Ishikawa (cell line): ENCODE results near the gene PDE4D.

Experiments used
- CEBPB ChIP-seq: IDR thresholded peaks from 2 replicates; pipeline ENCODE4 v1.6.1; 2012
- CREB1 ChIP-seq: IDR thresholded peaks from 2 replicates; pipeline ENCODE4 v1.6.1; 2012; ENCODE audit warnings: low read depth

DNA sequence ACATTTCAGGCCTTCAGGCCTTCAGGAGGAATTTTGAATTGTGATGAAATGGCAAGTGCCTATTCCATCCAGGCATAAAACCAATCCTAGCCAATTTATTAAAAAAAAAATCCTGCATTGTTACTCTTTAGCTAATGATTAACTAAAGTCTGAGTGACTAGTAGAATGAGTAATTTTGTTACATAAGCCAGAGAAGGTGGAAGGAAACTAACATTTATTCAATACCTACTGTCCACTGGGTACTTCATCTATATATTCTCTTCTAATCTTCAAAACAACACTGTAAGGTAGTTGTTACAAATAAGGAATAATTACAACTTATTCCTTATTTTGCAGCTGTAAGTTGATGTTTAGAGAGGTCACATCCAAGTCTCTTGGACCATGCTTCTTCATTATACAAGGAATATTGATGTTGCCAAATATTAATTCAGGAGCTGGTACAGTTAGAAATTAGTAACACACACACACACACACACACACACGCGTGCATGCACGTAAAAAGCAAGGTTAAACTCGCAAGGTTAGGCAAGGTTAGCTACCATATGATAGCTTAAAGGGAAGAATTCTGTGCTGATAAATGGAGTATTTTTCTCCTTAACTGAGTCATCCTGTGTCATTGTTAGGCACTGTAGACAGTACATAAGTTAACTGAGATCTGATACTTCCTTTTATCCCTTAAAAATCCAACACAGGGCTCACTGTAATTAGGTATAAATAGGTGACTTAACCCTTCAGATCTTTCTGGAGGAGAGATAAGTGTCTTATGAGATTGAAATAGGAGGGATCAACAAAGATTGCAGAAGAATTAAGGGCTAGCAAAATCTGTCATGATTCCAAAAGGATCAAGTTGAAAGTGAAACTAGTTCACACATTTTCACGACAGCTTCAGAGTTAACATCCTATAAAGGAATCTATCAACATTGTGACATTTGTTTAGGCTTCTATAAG lies 596.9 kb downstream of the PDE4D start:
- TF ChIP-seq CEBPB (no peak), CREB1 (no peak)
